NCI-H748 (cell line): ENCODE results near the gene ATG2A.

Experiments
- DNase-seq: peaks from one replicate; lab custom pipeline; 2025; ENCODE audit not compliant: unreplicated experiment; lab: John Stamatoyannopoulos, UW

Gene ATG2A

DNA sequence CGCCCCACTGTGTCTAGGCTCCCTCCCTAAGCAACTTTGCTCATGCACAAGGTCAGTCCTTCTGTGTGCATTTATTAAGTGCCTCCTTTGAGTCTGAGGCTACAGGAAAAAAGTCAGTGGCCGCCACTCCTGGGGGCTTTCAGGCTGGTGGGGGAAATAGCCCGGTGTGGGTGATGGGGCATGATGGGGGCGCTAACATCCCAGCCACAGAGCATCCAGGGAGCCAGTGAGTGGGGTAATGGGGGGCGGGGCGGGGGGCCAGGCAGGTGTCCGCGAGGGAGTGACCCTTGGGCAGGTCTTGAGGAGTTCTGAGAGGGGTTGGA lies 28.6 kb downstream of the ATG2A start:
- DNase-seq: no peak

DNA sequence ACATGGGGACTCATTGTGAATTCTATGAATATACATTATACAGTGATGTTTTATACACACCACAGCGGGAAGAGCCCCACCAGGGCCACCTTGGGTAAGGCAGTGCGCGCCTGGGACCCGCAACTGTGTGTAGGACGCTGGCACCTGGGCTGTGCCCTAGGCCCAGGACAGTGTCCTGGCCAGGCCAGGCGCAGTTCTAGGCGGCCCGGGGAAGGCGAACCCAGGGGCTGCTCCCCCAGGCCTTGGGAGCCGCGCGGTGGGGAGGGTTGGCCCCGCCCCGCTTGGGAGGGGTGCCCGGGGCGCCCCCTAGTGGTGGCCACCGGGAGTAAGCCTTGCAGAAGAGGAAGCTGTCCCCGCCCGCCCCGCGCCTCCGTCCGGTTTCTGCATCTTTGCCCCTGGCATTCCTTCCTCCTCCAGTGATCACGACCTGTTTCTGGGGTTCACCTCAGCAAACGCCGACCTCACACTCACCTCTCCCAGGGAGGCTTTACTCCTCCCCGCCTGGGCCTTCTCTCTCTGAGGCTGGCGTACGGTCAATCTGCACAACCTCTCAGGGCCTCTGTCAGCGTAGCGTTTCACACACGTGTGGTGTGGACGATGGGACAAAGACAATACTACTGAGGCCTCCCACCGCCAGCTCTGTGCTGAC lies 29.1 kb downstream of the ATG2A start:
- DNase-seq: peak; percentile 59

DNA sequence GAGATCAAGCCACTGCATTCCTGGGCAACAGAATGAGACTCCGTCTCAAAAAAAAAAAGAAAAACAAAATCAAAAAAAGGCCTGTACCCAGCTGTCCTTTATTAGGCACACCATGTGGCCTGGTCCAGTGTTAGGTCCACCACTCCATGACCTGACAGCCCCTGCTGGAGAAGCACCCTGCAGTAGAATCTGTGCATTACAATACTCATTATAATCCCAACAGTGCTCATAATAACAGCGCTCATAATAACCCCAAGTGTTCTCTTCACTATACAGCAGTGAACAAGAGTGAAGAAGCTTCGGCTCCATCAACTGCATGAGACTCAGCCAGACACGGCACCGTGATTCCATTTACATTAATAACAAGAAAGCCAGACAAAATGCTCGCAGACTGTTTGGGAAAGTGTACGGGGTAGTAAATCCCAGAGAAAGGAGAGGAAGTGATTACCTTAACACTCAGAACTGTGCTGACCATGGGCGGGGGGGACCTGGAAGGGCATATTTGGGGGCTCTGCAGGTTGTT lies 29.7 kb downstream of the ATG2A start:
- DNase-seq: no peak

- DNase-seq: peak; percentile 25
Observed at GRCh38 chr11:64885367-64886286, 31.4 kb downstream of the ATG2A start.

DNA sequence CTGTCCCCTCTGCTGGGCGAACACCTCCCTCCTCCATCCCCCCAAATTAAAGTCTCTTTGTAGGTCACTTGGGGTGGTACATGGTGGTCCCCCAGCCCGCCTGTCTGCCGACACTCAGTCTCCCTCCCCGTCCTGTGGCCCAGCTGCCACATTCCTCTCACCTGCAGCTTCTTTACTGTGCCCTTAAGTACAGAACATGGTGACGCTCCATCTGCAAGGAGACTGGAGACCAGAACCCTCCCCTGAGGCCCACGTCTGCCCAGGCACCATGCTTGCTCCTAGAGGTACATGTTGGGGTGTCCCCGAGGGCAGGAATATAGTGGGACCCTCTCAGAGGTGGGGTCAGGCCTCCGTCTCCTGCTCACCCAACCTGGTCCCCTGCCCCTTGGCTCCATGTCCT lies 33.0 kb downstream of the ATG2A start:
- DNase-seq: no peak

DNA sequence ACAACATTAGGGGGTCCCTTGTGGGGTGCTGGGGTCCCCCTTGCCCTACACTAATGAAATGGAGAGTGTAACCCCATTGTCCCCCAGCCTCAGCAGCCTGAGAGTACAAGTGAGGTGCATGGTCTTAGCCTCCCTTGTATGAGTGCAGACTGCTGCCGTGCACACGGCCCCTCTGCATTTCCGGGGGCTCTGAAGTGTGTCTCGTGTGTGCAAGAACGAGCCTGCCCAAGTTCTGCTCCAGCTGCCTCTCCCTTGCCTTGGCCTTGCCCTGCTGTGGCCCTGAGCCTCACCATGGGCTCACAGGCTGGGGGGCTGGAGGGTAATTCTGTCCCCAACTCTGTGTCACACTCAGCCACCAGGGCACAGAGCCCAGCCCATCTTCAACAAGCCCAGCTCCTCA lies 33.4 kb downstream of the ATG2A start:
- DNase-seq: no peak

DNA sequence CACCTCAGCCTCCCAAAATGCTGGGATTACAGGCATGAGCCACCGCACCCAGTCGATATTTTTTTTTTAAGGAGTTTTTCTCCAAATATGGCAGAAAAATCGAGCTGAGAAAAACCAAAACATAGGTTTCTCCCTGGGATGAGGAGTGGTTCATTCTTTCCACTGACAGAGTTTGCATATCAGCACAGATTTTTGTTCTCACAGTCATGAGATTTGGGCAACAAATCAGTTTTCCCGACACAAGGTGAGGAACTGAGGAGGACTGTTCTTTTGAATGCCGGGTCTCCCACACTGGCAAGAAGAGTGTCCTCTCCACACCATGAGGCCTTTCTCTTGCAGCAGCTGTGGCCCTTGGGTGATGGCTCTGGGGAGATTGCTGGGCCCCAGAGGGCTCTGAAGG lies 34.8 kb downstream of the ATG2A start:
- no peak for DNase-seq

- DNase-seq: no peak
Observed at GRCh38 chr11:64881476-64881875, 35.5 kb downstream of the ATG2A start.

- no peak for DNase-seq
Observed at GRCh38 chr11:64880240-64881001, 36.6 kb downstream of the ATG2A start.

GRCh38 chr11:64879244-64879900 lies 37.6 kb downstream of the ATG2A start:
- no peak for DNase-seq

DNA sequence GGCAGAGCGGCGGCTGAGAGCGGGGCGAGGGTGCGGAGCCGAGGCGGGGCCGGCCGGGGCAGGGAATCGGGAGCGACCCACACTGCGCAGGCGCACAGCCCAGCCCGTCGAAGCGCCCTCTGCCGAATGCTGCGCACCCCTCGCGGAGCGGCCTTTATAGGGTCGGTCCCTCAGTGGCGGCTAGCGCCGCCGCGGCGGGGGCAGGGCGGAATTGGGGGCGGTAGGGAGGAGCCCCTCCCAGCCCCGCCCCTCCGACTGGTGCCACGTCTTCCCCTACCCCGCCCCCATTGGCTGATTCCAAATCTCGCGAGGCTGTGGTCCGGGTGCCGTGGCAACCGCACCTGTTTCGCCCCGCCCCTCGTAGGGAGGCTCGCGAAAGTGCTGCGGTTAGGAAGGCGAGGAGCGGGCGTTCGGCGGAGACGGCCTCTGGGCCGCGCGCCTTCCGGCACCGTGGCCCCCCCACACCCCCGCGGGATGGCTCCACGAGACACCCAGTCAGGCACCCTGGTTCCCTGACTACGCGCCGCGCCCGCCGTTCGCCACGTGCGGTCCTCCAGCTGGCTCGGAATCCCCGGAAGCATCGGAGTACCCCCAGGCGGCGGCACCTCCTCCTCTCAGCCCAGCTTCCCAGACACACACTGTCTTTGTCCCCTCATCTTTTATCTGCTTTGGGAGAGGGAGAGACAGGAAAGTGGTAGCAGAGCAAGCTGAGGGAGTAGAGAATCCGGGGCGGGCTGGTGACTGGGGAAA lies 38.3 kb downstream of the ATG2A start, which contains the start of gene EHD1:
EHD1 (minus strand) TSS at position 128 of the 750 bp plus-strand sequence. CDS start 157 bp downstream, outside the sequence.
- DNase-seq: peak; percentile 98

DNA sequence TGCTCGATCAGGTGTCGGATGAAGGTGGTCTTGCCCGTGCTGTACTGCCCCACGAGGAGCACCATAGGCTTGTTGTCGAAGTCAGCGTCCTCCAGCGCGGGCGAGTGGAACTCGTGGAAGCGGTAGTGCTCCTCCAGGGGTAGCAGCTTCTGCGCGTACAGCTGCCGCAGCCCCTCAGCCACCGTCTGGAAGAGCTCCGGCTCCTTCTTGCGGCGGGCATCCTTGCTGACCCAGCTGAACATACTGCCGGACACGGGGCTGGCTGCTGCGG lies 38.9 kb downstream of the ATG2A start:
- peak; percentile 77 for DNase-seq

GRCh38 chr11:64877390-64878222 lies 39.4 kb downstream of the ATG2A start:
- DNase-seq: peak; percentile 68

DNA sequence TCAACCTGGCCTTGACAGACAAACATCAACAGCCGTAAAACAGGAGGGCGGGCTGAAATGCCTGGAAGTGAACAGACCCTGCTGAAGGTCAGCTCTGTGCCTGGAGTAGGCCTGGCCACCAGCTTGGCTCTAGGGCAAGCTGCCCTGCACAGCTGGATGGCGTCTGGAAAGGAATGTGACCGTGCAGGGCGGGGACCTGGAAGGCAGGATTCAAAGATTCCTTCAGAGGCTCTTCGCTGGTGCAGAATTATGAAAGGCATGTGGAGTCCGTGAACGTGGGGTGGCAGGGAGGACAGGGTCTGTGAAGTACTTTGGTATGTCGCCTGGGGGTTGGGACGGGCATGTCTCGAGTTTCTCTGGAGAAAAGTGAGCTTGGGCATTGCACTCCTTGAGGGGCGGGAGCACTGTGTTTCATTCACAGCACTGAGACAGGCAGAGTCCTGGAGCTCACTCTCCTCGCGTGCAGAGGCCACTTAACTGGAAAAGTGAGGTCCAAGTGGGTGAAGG lies 40.1 kb downstream of the ATG2A start:
- no peak for DNase-seq

- no peak for DNase-seq
Observed at GRCh38 chr11:64876229-64876750, 40.7 kb downstream of the ATG2A start.

- DNase-seq: no peak
Observed at GRCh38 chr11:64875369-64876228, 41.4 kb downstream of the ATG2A start.

GRCh38 chr11:64874308-64875240 lies 42.4 kb downstream of the ATG2A start:
- no peak for DNase-seq
